GM12891 (cell line): ENCODE results near the gene FER.

Source experiments
- DNase-seq: peaks from one replicate; pipeline ENCODE4 v3.0.0; 2011; ENCODE audit warnings: low spot score; ENCODE audit not compliant: insufficient read length
- FAIRE-seq: peaks from 2 replicates; lab custom pipeline; 2011; peaks lifted over from hg19 to GRCh38; lab: Jason Lieb, UNC
- PAX5 ChIP-seq: IDR thresholded peaks from 2 replicates; pipeline ENCODE4 v1.6.1; 2011; ENCODE audit warnings: low read length, moderate library complexity, mild to moderate bottlenecking; ENCODE audit not compliant: insufficient read depth, severe bottlenecking
- POLR2A ChIP-seq: IDR thresholded peaks from 2 replicates; pipeline ENCODE4 v1.6.1; 2011; ENCODE audit warnings: low read depth, low read length, control low read depth
- POLR2AphosphoS5 ChIP-seq: IDR thresholded peaks from 2 replicates; pipeline ENCODE4 v1.6.1; 2011; ENCODE audit warnings: low read depth, low read length, control low read depth
- POU2F2 ChIP-seq: IDR thresholded peaks from 2 replicates; pipeline ENCODE4 v1.6.1; 2011; ENCODE audit warnings: low read depth, mild to moderate bottlenecking, control low read depth, low read length, moderate library complexity
- SPI1 ChIP-seq: IDR thresholded peaks from 2 replicates; pipeline ENCODE4 v1.6.1; 2011; ENCODE audit warnings: low read depth, low read length, control low read depth
- TAF1 ChIP-seq: IDR thresholded peaks from 2 replicates; pipeline ENCODE4 v1.6.1; 2011; ENCODE audit warnings: low read depth, low read length, control low read depth

The FER gene

DNA sequence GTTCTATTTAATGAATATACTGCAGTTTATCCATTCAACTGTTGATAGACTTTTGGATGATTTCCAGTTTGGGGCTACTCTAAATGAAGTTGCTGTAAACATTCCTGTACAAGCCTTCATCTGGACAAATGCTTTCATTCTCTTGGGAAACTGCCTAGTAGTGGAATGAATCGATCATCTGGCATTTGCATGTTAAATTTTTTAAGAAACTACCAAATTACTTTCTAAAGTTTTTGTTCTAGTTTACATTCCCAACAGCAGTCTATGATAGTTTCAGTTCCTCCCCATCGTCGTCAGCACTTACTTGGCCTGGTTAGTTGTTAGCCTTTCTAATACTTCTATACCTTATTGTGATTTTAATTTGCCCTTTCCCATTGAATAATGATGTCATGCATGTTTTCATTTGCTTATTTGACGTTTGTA, 306.3 kb downstream of the FER start:
- FAIRE-seq (peak; percentile 28), DNase-seq (no peak)
- TF ChIP-seq TAF1 (no peak), SPI1 (peak; percentile 96)

- DNase-seq: no peak
- FAIRE-seq: peak; percentile 35
- TF ChIP-seq PAX5 (no peak), POLR2AphosphoS5 (no peak), SPI1 (no peak), POU2F2 (no peak), TAF1 (no peak), POLR2A (no peak)
These were observed 312.8 kb downstream of the FER start for GRCh38 chr5:109060378-109061025.

DNA sequence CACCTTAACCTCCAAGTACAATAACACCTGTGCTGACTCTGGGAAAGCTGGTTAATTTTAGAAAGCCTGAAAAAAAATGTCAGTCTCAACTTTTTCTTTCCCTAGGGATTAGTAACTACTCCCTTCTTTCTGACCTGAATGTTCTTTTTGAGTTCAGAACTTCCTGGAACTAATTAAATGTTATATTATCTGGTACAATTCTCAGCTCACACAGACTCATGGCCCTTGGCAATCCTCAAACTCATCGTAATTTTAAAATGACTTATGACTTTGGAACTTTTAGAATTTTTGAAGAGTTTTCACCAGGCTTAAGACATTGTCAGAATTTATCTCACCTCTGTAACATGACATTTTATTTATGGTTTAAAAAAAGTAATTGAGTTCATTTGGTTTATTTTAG, 315.0 kb downstream of the FER start:
- FAIRE-seq: no peak
- no peak for DNase-seq
- TF ChIP-seq SPI1: no peak
- TF ChIP-seq POU2F2: no peak
- no peak for TF ChIP-seq PAX5
- TF ChIP-seq TAF1: no peak
- TF ChIP-seq POLR2A: no peak
- no peak for TF ChIP-seq POLR2AphosphoS5

- TF ChIP-seq POLR2A (no peak), POU2F2 (no peak), TAF1 (no peak), SPI1 (no peak), POLR2AphosphoS5 (no peak), PAX5 (no peak)
- DNase-seq: no peak
- FAIRE-seq: no peak
These were observed 315.5 kb downstream of the FER start for GRCh38 chr5:109063223-109063622.

DNA sequence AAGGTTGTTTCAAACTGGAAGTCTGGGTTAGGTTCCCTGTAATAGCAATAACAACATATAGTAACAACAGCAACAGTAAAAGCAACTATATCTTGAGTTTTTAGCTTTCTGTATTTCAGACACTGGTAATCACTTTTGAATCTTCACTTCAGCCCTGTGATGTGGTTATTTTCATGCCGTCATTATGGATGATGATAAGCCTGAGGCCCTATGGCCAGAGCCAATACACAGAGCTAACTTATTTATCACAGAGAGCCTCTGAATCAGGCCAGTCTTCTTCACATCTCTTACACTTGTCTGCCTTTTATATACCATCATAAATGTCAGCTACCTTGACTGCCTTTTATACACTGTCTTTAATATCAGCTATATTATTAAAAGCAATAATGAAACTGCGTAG, 329.0 kb downstream of the FER start:
- no peak for FAIRE-seq
- TF ChIP-seq TAF1 (no peak), SPI1 (no peak), POLR2AphosphoS5 (no peak), POLR2A (no peak), PAX5 (no peak), POU2F2 (no peak)
- DNase-seq: no peak

DNA sequence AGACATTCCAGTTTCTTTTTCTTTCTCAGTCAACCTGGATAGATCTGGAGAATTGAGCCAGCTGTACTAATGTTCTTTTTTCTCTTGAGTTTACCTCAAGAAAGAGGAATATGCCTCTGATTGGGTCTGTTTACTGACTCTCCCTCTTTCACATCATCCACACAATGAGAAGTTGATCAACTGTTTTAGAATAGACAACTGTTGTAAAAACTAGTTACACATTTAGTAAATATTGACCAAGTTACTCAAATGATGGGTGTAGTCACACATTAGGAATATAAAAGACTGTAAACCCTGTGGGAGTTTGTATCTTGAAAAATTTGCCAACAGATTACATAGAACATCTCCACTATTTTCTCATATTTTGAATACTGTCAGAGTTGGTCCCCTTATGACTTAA, 330.8 kb downstream of the FER start:
- FAIRE-seq (no peak), DNase-seq (no peak)
- no peak for TF ChIP-seq SPI1
- TF ChIP-seq TAF1: no peak
- no peak for TF ChIP-seq POLR2A
- no peak for TF ChIP-seq PAX5
- TF ChIP-seq POLR2AphosphoS5: no peak
- TF ChIP-seq POU2F2: no peak

DNA sequence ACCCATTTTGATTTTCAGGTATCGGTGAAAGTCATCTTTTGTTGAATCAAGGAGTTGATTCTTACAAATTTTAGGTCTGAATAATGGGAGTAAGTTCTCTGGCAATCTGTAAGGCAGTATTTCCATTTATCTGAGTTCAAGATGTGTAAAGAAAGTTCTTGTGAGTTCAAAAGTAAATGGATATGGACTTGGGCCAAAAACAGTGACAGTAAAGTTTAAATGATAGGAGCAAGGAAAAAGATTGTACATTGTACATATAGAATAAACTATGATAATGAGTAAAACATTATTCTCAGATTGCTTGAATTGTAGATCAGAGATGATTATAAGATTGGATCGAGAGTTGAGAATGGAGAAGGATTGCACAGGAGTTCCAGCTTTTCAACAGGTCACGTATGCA, 332.8 kb downstream of the FER start:
- FAIRE-seq: no peak
- TF ChIP-seq POLR2A (no peak), POLR2AphosphoS5 (no peak), TAF1 (no peak), POU2F2 (no peak), SPI1 (no peak), PAX5 (no peak)

GRCh38 chr5:109080896-109081295, 333.2 kb downstream of the FER start:
- FAIRE-seq (no peak), DNase-seq (no peak)
- no peak for TF ChIP-seq PAX5

More for the DNA sequence above, 332.8 kb downstream of the FER start:
- DNase-seq: no peak

- no peak for FAIRE-seq
- DNase-seq: no peak
- TF ChIP-seq PAX5 (no peak), SPI1 (no peak), POLR2AphosphoS5 (no peak), POU2F2 (no peak), TAF1 (no peak), POLR2A (no peak)
These were observed 336.2 kb downstream of the FER start for GRCh38 chr5:109083937-109084336.

DNA sequence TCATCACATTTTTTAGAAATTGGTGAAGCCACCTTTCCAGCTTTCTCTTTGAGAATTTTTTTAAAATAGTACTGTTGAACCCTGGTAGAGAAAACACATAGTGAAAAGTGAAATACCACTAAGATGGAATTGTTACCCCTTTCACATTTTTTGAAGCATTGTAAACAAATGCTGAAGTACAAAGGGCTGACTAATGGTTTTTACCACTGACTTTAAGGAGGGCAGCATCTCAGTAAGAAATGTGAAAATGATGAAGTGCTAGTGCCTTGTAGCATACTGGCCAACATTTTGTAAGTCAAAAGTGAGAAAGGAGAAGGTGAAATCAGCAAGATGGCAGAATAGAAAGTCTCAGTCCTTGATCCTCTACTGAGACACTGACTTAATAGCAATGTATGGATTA, 341.5 kb downstream of the FER start:
- DNase-seq: no peak
- no peak for FAIRE-seq
- TF ChIP-seq TAF1 (no peak), POLR2AphosphoS5 (no peak), PAX5 (no peak), POU2F2 (no peak), SPI1 (no peak), POLR2A (no peak)
